Osteoblast (primary cell): Measurements from ENCODE around the gene TMEM74B. TPM values are rescaled to one million over a fixed set of nuclear protein-coding genes. Genes with fewer than 3 reads are reported as not detected.

Experiments
- DNase-seq: peaks from one replicate; pipeline ENCODE4 v3.0.0; 2011; ENCODE audit warnings: low spot score, mixed read lengths; ENCODE audit not compliant: insufficient read length; ENCODE audit errors: missing footprints
- H2AFZ ChIP-seq: 2 replicates; pipeline ENCODE4 v1.6.0; 2011; ENCODE audit warnings: mild to moderate bottlenecking, low read length
- H3K27ac ChIP-seq: 2 replicates; pipeline ENCODE4 v1.5.1; 2011; ENCODE audit warnings: mild to moderate bottlenecking, low read depth, low read length, moderate library complexity
- H3K27me3 ChIP-seq: 2 replicates; pipeline ENCODE4 v1.6.0; 2012; ENCODE audit warnings: mild to moderate bottlenecking, control low read depth, inconsistent platforms, low read length, moderate library complexity; ENCODE audit not compliant: insufficient read depth
- H3K36me3 ChIP-seq: 2 replicates; pipeline ENCODE4 v1.5.1; 2011; ENCODE audit warnings: mild to moderate bottlenecking, low read length, control low read depth, moderate library complexity; ENCODE audit not compliant: insufficient read depth
- H3K4me1 ChIP-seq: 2 replicates; pipeline ENCODE4 v1.5.1; 2011; ENCODE audit warnings: mild to moderate bottlenecking, low read length, control low read depth, moderate library complexity; ENCODE audit not compliant: insufficient read depth
- H3K4me2 ChIP-seq: 2 replicates; pipeline ENCODE4 v1.6.0; 2011; ENCODE audit warnings: mild to moderate bottlenecking, low read length; ENCODE audit not compliant: insufficient read depth
- H3K4me3 ChIP-seq: fragments of 200-600 bp; sonication (generic); 3 replicates; pipeline ENCODE4 v1.5.1; 2012; ENCODE audit warnings: mild to moderate bottlenecking, low read length, inconsistent platforms; ENCODE audit not compliant: insufficient read depth
- H3K79me2 ChIP-seq: 2 replicates; pipeline ENCODE4 v1.6.0; 2012; ENCODE audit warnings: mild to moderate bottlenecking, low read length, control low read depth, inconsistent platforms; ENCODE audit not compliant: insufficient read depth
- H3K9me3 ChIP-seq: 2 replicates; pipeline ENCODE4 v1.5.1; 2011; ENCODE audit warnings: low read depth, low read length, control low read depth
- H4K20me1 ChIP-seq: 2 replicates; pipeline ENCODE4 v1.6.0; 2012; ENCODE audit warnings: mild to moderate bottlenecking, low read length, control low read depth; ENCODE audit not compliant: insufficient read depth
- CTCF ChIP-seq: IDR thresholded peaks from 2 replicates; pipeline ENCODE4 v1.5.1; 2011; ENCODE audit warnings: mild to moderate bottlenecking, low read depth, low read length, moderate library complexity; ENCODE audit errors: extremely low read depth
- total RNA-seq: library from RNA; depleted of rRNA; stranded (reverse); fragments of >200 nt; gene quantifications from 2 replicates; pipeline ENCODE4 v1.2.3, GENCODE V29; 2012

The TMEM74B gene
- total RNA-seq, 1 donor: not detected

- peaks cover 52% of the 10 kb centered on the region for H3K36me3 ChIP-seq
Measured at GRCh38 chr20:1165941-1166340, 18.8 kb downstream of the TMEM74B start.

GRCh38 chr20:1165521-1165920 lies 19.3 kb downstream of the TMEM74B start:
- Histone ChIP-seq H3K4me1 (no peaks in the 10 kb centered on the region), H3K27me3 (no peaks in the 10 kb centered on the region), H4K20me1 (peaks cover 17% of the 10 kb centered on the region), H3K4me3 (no peak overlapping the region), H3K9me3 (no peaks in the 10 kb centered on the region), H3K4me2 (no peak overlapping the region), H3K36me3 (peaks cover 57% of the 10 kb centered on the region), H3K79me2 (no peaks in the 10 kb centered on the region), H2AFZ (no peak overlapping the region), H3K27ac (no peak overlapping the region)
- DNase-seq: no peak
- TF ChIP-seq CTCF: no peak

More at GRCh38 chr20:1165941-1166340, 18.8 kb downstream of the TMEM74B start:
- no peak overlapping the region for H2AFZ ChIP-seq
- H3K27ac ChIP-seq: no peak overlapping the region
- H3K27me3 ChIP-seq: no peaks in the 10 kb centered on the region
- no peaks in the 10 kb centered on the region for H3K9me3 ChIP-seq
- H3K4me2 ChIP-seq: no peak overlapping the region
- peaks cover 17% of the 10 kb centered on the region for H4K20me1 ChIP-seq
- no peaks in the 10 kb centered on the region for H3K79me2 ChIP-seq
- H3K4me3 ChIP-seq: no peak overlapping the region
- DNase-seq: no peak
- no peaks in the 10 kb centered on the region for H3K4me1 ChIP-seq
- no peak for TF ChIP-seq CTCF

GRCh38 chr20:1164871-1165270 lies 19.9 kb downstream of the TMEM74B start:
- Histone ChIP-seq H3K4me1 (no peaks in the 10 kb centered on the region), H3K27me3 (no peaks in the 10 kb centered on the region), H3K9me3 (no peaks in the 10 kb centered on the region), H2AFZ (no peak overlapping the region), H4K20me1 (peaks cover 18% of the 10 kb centered on the region), H3K79me2 (no peaks in the 10 kb centered on the region), H3K36me3 (peaks cover 61% of the 10 kb centered on the region), H3K4me3 (no peak overlapping the region), H3K27ac (no peak overlapping the region), H3K4me2 (no peak overlapping the region)
- DNase-seq: no peak
- TF ChIP-seq CTCF: no peak

GRCh38 chr20:1163653-1164052 lies 21.1 kb downstream of the TMEM74B start:
- peaks cover 10% of the 10 kb centered on the region for H4K20me1 ChIP-seq
- no peaks in the 10 kb centered on the region for H3K79me2 ChIP-seq
- no peak for DNase-seq
- no peaks in the 10 kb centered on the region for H3K4me1 ChIP-seq
- TF ChIP-seq CTCF: no peak
- no peak overlapping the region for H3K4me3 ChIP-seq
- H3K27ac ChIP-seq: no peak overlapping the region
- H3K36me3 ChIP-seq: peaks cover 56% of the 10 kb centered on the region
- no peak overlapping the region for H3K4me2 ChIP-seq
- H3K27me3 ChIP-seq: no peaks in the 10 kb centered on the region
- no peaks in the 10 kb centered on the region for H3K9me3 ChIP-seq
- H2AFZ ChIP-seq: no peak overlapping the region
